ENCODE results near the gene RSPH10B2. TPM values are rescaled to one million over a fixed set of nuclear protein-coding genes. Genes with fewer than 3 reads are reported as not detected.
"Not testable (repeated sequence)": the region's sequence is repeated elsewhere in the genome, so short reads cannot be mapped to it uniquely, and the experiment has no call there.

Gene RSPH10B2
- total RNA-seq = under 1 TPM in 1 of 2 donors, not detected in 1; 0.39 TPM
- long read RNA-seq = 0 reads

GRCh38 chr7:6753964-6754363 lies at the start of gene RSPH10B2:
Gene RSPH10B2, plus strand, starts transcription at chr7:6754103. Its CDS starts 3,575 bp downstream, at chr7:6757678.
- DNase-seq; intact Hi-C loops (cut with DNase I, micrococcal nuclease): not testable (repeated sequence)

GRCh38 chr7:6705959-6706665 lies 47.8 kb upstream of the RSPH10B2 start:
- intact Hi-C loops (cut with DNase I, micrococcal nuclease) = no loop called here
- peak; percentile 53 for ATAC-seq

More at GRCh38 chr7:6753964-6754363, at the start of gene RSPH10B2:
- ATAC-seq = peak; percentile 76

GRCh38 chr7:6706666-6707407 lies 47.1 kb upstream of the RSPH10B2 start, which contains the start of gene ZNF12:
Gene ZNF12, minus strand, starts transcription at chr7:6706947. Its CDS starts 1,774 bp downstream, at chr7:6705173.
- DNase-seq (peak; percentile 97 to 98), ATAC-seq (peak; percentile 98)
- intact Hi-C loops (cut with DNase I, micrococcal nuclease) = no loop called here

More at GRCh38 chr7:6705959-6706665, 47.8 kb upstream of the RSPH10B2 start:
- peak in 1 of 2 donors; percentile 46 for DNase-seq

GRCh38 chr7:6708304-6708703 lies 45.6 kb upstream of the RSPH10B2 start:
- intact Hi-C loops (cut with DNase I, micrococcal nuclease) = no loop called here
- DNase-seq = no peak
- no peak for ATAC-seq

- no peak for ATAC-seq
- intact Hi-C loops (cut with DNase I, micrococcal nuclease) = no loop called here
- DNase-seq = no peak
Observed at GRCh38 chr7:6709808-6710207, 44.1 kb upstream of the RSPH10B2 start.

- no peak for DNase-seq
- intact Hi-C loops (cut with DNase I, micrococcal nuclease) = no loop called here
- ATAC-seq = no peak
Observed at GRCh38 chr7:6714360-6714759, 39.5 kb upstream of the RSPH10B2 start.

- DNase-seq; intact Hi-C loops (cut with DNase I, micrococcal nuclease); ATAC-seq: not testable (repeated sequence)
Observed at GRCh38 chr7:6715898-6716297, 38.0 kb upstream of the RSPH10B2 start.

- intact Hi-C loops (cut with DNase I, micrococcal nuclease) = no loop called here
- no peak for ATAC-seq
- no peak for DNase-seq
Observed at GRCh38 chr7:6718124-6718523, 35.8 kb upstream of the RSPH10B2 start.

- intact Hi-C loops (cut with DNase I, micrococcal nuclease); DNase-seq; ATAC-seq: not testable (repeated sequence)
Observed at GRCh38 chr7:6724351-6724750, 29.6 kb upstream of the RSPH10B2 start.

- ATAC-seq (no peak), DNase-seq (peak in 1 of 2 donors; percentile 26)
- intact Hi-C loops (cut with DNase I, micrococcal nuclease) = no loop called here
Observed at GRCh38 chr7:6725003-6725402, 28.9 kb upstream of the RSPH10B2 start.

- intact Hi-C loops (cut with DNase I, micrococcal nuclease); ATAC-seq; DNase-seq: not testable (repeated sequence)
Observed at GRCh38 chr7:6726341-6726740, 27.6 kb upstream of the RSPH10B2 start.

- ATAC-seq = no peak
- DNase-seq = no peak
- intact Hi-C loops (cut with DNase I, micrococcal nuclease) = no loop called here
Observed at GRCh38 chr7:6727663-6728062, 26.2 kb upstream of the RSPH10B2 start.

GRCh38 chr7:6728893-6729491 lies 24.9 kb upstream of the RSPH10B2 start:
- intact Hi-C loops (cut with DNase I, micrococcal nuclease); DNase-seq: not testable (repeated sequence)

GRCh38 chr7:6729492-6730342 lies 24.2 kb upstream of the RSPH10B2 start:
- peak; percentile 93 to 94 for DNase-seq
- peak; percentile 100 for ATAC-seq
- intact Hi-C loops (cut with DNase I, micrococcal nuclease) = no loop called here

More at GRCh38 chr7:6728893-6729491, 24.9 kb upstream of the RSPH10B2 start:
- ATAC-seq = not testable (repeated sequence)

GRCh38 chr7:6730343-6730633 lies 23.6 kb upstream of the RSPH10B2 start:
- DNase-seq = peak in 1 of 2 donors; percentile 44
- ATAC-seq = peak; percentile 52
- intact Hi-C loops (cut with DNase I, micrococcal nuclease) = no loop called here

- intact Hi-C loops (cut with DNase I, micrococcal nuclease); DNase-seq; ATAC-seq: not testable (repeated sequence)
Observed at GRCh38 chr7:6738415-6738814, 15.5 kb upstream of the RSPH10B2 start.

GRCh38 chr7:6744410-6745100 lies 9.3 kb upstream of the RSPH10B2 start:
- DNase-seq; intact Hi-C loops (cut with DNase I, micrococcal nuclease): not testable (repeated sequence)
- peak; percentile 85 for ATAC-seq

- DNase-seq; intact Hi-C loops (cut with DNase I, micrococcal nuclease); ATAC-seq: not testable (repeated sequence)
Observed at GRCh38 chr7:6749335-6749734, 4.6 kb upstream of the RSPH10B2 start.

All from left colon (tissue), 2 donors.